HG03097 (cell line): ENCODE data around the gene SNX32.
A peak's percentile ranks its signal among the peaks of the same experiment; 100 is the strongest.

Experiments
- ATAC-seq: cut with Tn5 transposase; IDR thresholded peaks from one replicate; pipeline ENCODE4 v1.9.1; 2021; ENCODE audit not compliant: unreplicated experiment, low FRiP score

The SNX32 gene

GRCh38 chr11:65865550-65866172 is 31.9 kb downstream of the SNX32 start:
- no peak for ATAC-seq

GRCh38 chr11:65866509-65867283 is 32.9 kb downstream of the SNX32 start:
- ATAC-seq: no peak

GRCh38 chr11:65867284-65868071 is 33.7 kb downstream of the SNX32 start:
- ATAC-seq: no peak

- ATAC-seq: no peak
Observed at GRCh38 chr11:65868076-65868667, 34.4 kb downstream of the SNX32 start.

GRCh38 chr11:65868907-65869306 is 35.1 kb downstream of the SNX32 start:
- no peak for ATAC-seq

- no peak for ATAC-seq
Observed at GRCh38 chr11:65869643-65870306, 36.0 kb downstream of the SNX32 start.

- no peak for ATAC-seq
Observed at GRCh38 chr11:65870307-65870658, 36.5 kb downstream of the SNX32 start.

- no peak for ATAC-seq
Observed at GRCh38 chr11:65870706-65871681, 37.2 kb downstream of the SNX32 start.

GRCh38 chr11:65871811-65872548 is 38.2 kb downstream of the SNX32 start:
- no peak for ATAC-seq

GRCh38 chr11:65872586-65873317 is 39.0 kb downstream of the SNX32 start, which contains the start of gene EFEMP2:
TSS of gene EFEMP2 (minus strand) at chr11:65872800. CDS start at chr11:65872354, 446 bp downstream.
- ATAC-seq: no peak

- peak; percentile 59 for ATAC-seq
Observed at GRCh38 chr11:65873318-65874156, 39.8 kb downstream of the SNX32 start.

GRCh38 chr11:65879617-65880016 is 45.9 kb downstream of the SNX32 start, which contains the start of gene CTSW:
TSS of gene CTSW (plus strand) at chr11:65879837. CDS start at chr11:65879855, 18 bp downstream.
- no peak for ATAC-seq

- ATAC-seq: no peak
Observed at GRCh38 chr11:65880027-65880426, 46.3 kb downstream of the SNX32 start.

- ATAC-seq: no peak
Observed at GRCh38 chr11:65880844-65881421, 47.2 kb downstream of the SNX32 start.

- ATAC-seq: no peak
Observed at GRCh38 chr11:65882120-65883057, 48.6 kb downstream of the SNX32 start.
